ENCODE data around the gene OR2T3.
"Not testable (repeated sequence)": the region's sequence is repeated elsewhere in the genome, so short reads cannot be mapped to it uniquely, and the experiment has no call there.

GRCh38 chr1:248448409-248449074 is 24.6 kb upstream of the OR2T3 start:
- TF ChIP-seq POLR2A, CTCF (IDR thresholded peaks at IDR 0.05): not testable (repeated sequence)

Data from Peyer's patch (tissue), 4 donors.